Suprapubic skin (tissue), 4 donors: ENCODE measurements around the gene EIF4G3. TPM values are rescaled to one million over a fixed set of nuclear protein-coding genes. Genes with fewer than 3 reads are reported as not detected.

Source experiments
- DNase-seq, 2 donors: peaks; one replicate each; pipeline ENCODE4 v3.0.0-alpha.2; 2019; ENCODE audit warnings: low spot score in 2 of 2
- H3K27ac ChIP-seq: fragments of 200-600 bp; sonication (generic); one replicate; pipeline ENCODE4 v1.5.1; 2019
- H3K27me3 ChIP-seq: fragments of 200-600 bp; sonication (generic); one replicate; pipeline ENCODE4 v1.5.1; 2019
- H3K36me3 ChIP-seq: fragments of 200-600 bp; sonication (generic); one replicate; pipeline ENCODE4 v1.5.1; 2019
- H3K4me1 ChIP-seq: fragments of 200-600 bp; sonication (generic); one replicate; pipeline ENCODE4 v1.5.1; 2019
- H3K4me3 ChIP-seq: fragments of 200-600 bp; sonication (generic); one replicate; pipeline ENCODE4 v1.5.1; 2019; ENCODE audit warnings: mild to moderate bottlenecking
- H3K9me3 ChIP-seq: fragments of 200-600 bp; sonication (generic); one replicate; pipeline ENCODE4 v1.5.1; 2019
- CTCF ChIP-seq, 2 donors: fragments of 200-600 bp in 1 of 2; fragments of 450-650 bp in 1 of 2; sonication (generic) in 1 of 2; IDR thresholded peaks; one replicate each; pipeline ENCODE4 v1.5.1; 2016 to 2019; ENCODE audit warnings: antibody characterized with exemption in 2 of 2, mild to moderate bottlenecking in 1 of 2, moderate library complexity in 1 of 2
- EP300 ChIP-seq: sonication (generic); formaldehyde crosslinking; IDR thresholded peaks from one replicate; pipeline ENCODE4 v1.6.1; 2017; ENCODE audit warnings: antibody characterized with exemption
- POLR2A ChIP-seq, 2 donors: fragments of 450-650 bp; IDR thresholded peaks; one replicate each; pipeline ENCODE4 v1.6.1; 2017; ENCODE audit warnings: antibody characterized with exemption in 2 of 2, mild to moderate bottlenecking in 2 of 2, moderate library complexity in 2 of 2
- POLR2AphosphoS5 ChIP-seq, 3 donors: sonication (generic); formaldehyde crosslinking; IDR thresholded peaks; one replicate each; pipeline ENCODE4 v1.6.1; 2017; ENCODE audit warnings: antibody characterized with exemption in 3 of 3
- WGBS: methylation state at CpG from one replicate; pipeline ENCODE4 v1.1.5; 2018; 5-methylcytosine and 5-hydroxymethylcytosine counted together
- total RNA-seq, 4 donors: library from RNA; depleted of rRNA; stranded (reverse); fragments of >200 nt; gene quantifications; one replicate each; pipeline ENCODE4 v1.1.0, GENCODE V29; 2016

Gene EIF4G3
- total RNA-seq, 4 donors from 2014 or later = 32.9 to 40.6 (median 39.5) TPM

- no peaks in the 10 kb centered on the region for H3K27me3 ChIP-seq
- TF ChIP-seq POLR2A (IDR thresholded peaks at IDR 0.05) (no peak), CTCF (IDR thresholded peaks at IDR 0.05) (no peak), EP300 (no peak), POLR2AphosphoS5 (IDR thresholded peaks at IDR 0.05) (no peak)
- no peak for DNase-seq
- no peak overlapping the region for H3K27ac ChIP-seq
- WGBS = 81% methylated on average over 3 of the region's 3 CpGs
- H3K4me3 ChIP-seq = no peak overlapping the region
- no peaks in the 10 kb centered on the region for H3K9me3 ChIP-seq
- peaks cover 7% of the 10 kb centered on the region for H3K36me3 ChIP-seq
- no peaks in the 10 kb centered on the region for H3K4me1 ChIP-seq
Observed at GRCh38 chr1:20873311-20873710, 303.4 kb downstream of the EIF4G3 start.

- no peaks in the 10 kb centered on the region for H3K27me3 ChIP-seq
- TF ChIP-seq POLR2A (IDR thresholded peaks at IDR 0.05) = no peak
- no peak for TF ChIP-seq CTCF (IDR thresholded peaks at IDR 0.05)
- no peaks in the 10 kb centered on the region for H3K4me1 ChIP-seq
- H3K27ac ChIP-seq = no peak overlapping the region
- peaks cover 7% of the 10 kb centered on the region for H3K36me3 ChIP-seq
- 0% methylated on average over 1 of the region's 1 CpG for WGBS
- H3K9me3 ChIP-seq = no peaks in the 10 kb centered on the region
- no peak for DNase-seq
- H3K4me3 ChIP-seq = no peak overlapping the region
Observed at GRCh38 chr1:20871419-20871818, 305.3 kb downstream of the EIF4G3 start.

- H3K27ac ChIP-seq = no peak overlapping the region
- no peak for DNase-seq
- no peak for TF ChIP-seq POLR2A (IDR thresholded peaks at IDR 0.05)
- no peak for TF ChIP-seq EP300
- no peaks in the 10 kb centered on the region for H3K27me3 ChIP-seq
- no peaks in the 10 kb centered on the region for H3K9me3 ChIP-seq
- H3K36me3 ChIP-seq = peaks cover 7% of the 10 kb centered on the region
- no peaks in the 10 kb centered on the region for H3K4me1 ChIP-seq
- WGBS = 83% methylated on average over 1 of the region's 1 CpG
- no peak overlapping the region for H3K4me3 ChIP-seq
Observed at GRCh38 chr1:20870718-20871117, 306.0 kb downstream of the EIF4G3 start.

GRCh38 chr1:20868263-20868662 lies 308.4 kb downstream of the EIF4G3 start:
- no peak overlapping the region for H3K4me3 ChIP-seq
- H3K27ac ChIP-seq = no peak overlapping the region
- TF ChIP-seq POLR2AphosphoS5 (IDR thresholded peaks at IDR 0.05) = no peak
- TF ChIP-seq CTCF (IDR thresholded peaks at IDR 0.05) = no peak
- no peak for TF ChIP-seq EP300
- no peak for TF ChIP-seq POLR2A (IDR thresholded peaks at IDR 0.05)
- peaks cover 17% of the 10 kb centered on the region for H3K36me3 ChIP-seq
- H3K9me3 ChIP-seq = no peaks in the 10 kb centered on the region
- no peaks in the 10 kb centered on the region for H3K4me1 ChIP-seq
- no peak for DNase-seq
- H3K27me3 ChIP-seq = no peaks in the 10 kb centered on the region
- WGBS = 97% methylated on average over 2 of the region's 2 CpGs

GRCh38 chr1:20867847-20868246 lies 308.9 kb downstream of the EIF4G3 start:
- no peak for DNase-seq
- Histone ChIP-seq H3K36me3 (peaks cover 17% of the 10 kb centered on the region), H3K27ac (no peak overlapping the region), H3K27me3 (no peaks in the 10 kb centered on the region), H3K4me1 (no peaks in the 10 kb centered on the region), H3K4me3 (no peak overlapping the region), H3K9me3 (no peaks in the 10 kb centered on the region)
- TF ChIP-seq CTCF (IDR thresholded peaks at IDR 0.05) (no peak), POLR2AphosphoS5 (IDR thresholded peaks at IDR 0.05) (no peak)

- WGBS = 61% methylated on average over 1 of the region's 1 CpG
- DNase-seq = no peak
- TF ChIP-seq EP300 (no peak), CTCF (IDR thresholded peaks at IDR 0.05) (no peak), POLR2A (IDR thresholded peaks at IDR 0.05) (no peak), POLR2AphosphoS5 (IDR thresholded peaks at IDR 0.05) (no peak)
- H3K4me1 ChIP-seq = no peaks in the 10 kb centered on the region
- H3K9me3 ChIP-seq = no peaks in the 10 kb centered on the region
- no peak overlapping the region for H3K27ac ChIP-seq
- H3K36me3 ChIP-seq = peaks cover 24% of the 10 kb centered on the region
- no peaks in the 10 kb centered on the region for H3K27me3 ChIP-seq
- H3K4me3 ChIP-seq = no peak overlapping the region
Observed at GRCh38 chr1:20867062-20867461, 309.6 kb downstream of the EIF4G3 start.
